GM19025 (cell line): ENCODE data around the gene MEX3D.

Experiments
- ATAC-seq: cut with Tn5 transposase; IDR thresholded peaks from one replicate; pipeline ENCODE4 v1.9.1; 2021; ENCODE audit warnings: mild to moderate bottlenecking, low read depth, moderate library complexity; ENCODE audit not compliant: unreplicated experiment

Gene MEX3D

DNA sequence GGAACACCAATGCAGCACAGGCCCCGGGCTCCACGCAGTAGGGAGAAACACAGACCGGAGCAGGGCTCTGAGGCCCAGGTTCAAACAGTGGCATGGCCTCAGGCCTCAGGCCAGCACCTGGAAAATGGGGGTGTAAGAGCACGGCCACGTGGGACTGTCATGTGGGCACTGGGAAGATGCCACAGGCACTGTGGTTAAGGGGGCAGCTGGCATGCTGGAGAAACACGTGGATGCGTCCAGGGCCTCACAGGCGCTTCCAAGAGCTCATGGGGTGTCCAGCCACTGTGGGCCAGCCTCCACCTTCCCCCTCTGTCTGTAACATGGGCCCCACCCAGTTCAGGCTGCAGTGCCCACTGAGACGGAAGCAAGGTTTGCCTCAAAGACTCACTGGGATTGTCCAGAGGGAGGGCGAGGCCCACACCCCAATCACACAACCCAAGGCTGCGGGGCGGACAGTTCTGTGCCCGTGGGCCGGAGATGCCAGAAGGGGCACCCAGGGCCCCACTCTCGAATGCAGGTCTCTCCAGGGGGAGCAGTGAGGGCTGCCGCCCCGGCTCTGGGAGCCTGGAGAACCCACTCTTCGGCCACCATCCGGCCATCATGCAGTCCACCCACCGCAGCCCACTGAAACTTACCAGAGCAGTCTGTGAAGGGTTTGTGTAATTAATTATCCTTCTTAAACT is 30.8 kb upstream of the MEX3D start:
- no peak for ATAC-seq

DNA sequence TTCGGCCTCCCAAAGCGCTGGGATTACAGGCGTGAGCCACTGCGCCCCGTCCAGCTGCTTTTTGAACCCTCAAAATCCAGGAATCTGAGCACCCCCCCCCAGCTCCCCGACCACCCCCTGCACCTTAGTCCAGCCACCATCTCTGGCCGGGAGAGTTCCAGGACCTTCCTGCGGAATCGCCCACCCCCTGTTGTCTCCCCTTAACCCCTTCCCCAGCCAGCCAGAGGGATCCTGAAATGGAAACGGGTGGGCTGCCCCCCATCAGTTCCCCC is 25.3 kb upstream of the MEX3D start:
- no peak for ATAC-seq

GRCh38 chr19:1592755-1593500 is 24.8 kb upstream of the MEX3D start, which contains the start of gene MBD3:
MBD3 (minus strand) TSS chr19:1592865; CDS start chr19:1592631, 234 bp downstream.
- peak; percentile 65 for ATAC-seq

GRCh38 chr19:1592024-1592754 is 24.1 kb upstream of the MEX3D start:
- peak; percentile 57 for ATAC-seq

- ATAC-seq = no peak
Observed at GRCh38 chr19:1591421-1592023, 23.4 kb upstream of the MEX3D start.

- no peak for ATAC-seq
Observed at GRCh38 chr19:1590641-1591397, 22.7 kb upstream of the MEX3D start.

- ATAC-seq = no peak
Observed at GRCh38 chr19:1587872-1588271, 19.7 kb upstream of the MEX3D start.

GRCh38 chr19:1585243-1585580 is 17.1 kb upstream of the MEX3D start:
- no peak for ATAC-seq

DNA sequence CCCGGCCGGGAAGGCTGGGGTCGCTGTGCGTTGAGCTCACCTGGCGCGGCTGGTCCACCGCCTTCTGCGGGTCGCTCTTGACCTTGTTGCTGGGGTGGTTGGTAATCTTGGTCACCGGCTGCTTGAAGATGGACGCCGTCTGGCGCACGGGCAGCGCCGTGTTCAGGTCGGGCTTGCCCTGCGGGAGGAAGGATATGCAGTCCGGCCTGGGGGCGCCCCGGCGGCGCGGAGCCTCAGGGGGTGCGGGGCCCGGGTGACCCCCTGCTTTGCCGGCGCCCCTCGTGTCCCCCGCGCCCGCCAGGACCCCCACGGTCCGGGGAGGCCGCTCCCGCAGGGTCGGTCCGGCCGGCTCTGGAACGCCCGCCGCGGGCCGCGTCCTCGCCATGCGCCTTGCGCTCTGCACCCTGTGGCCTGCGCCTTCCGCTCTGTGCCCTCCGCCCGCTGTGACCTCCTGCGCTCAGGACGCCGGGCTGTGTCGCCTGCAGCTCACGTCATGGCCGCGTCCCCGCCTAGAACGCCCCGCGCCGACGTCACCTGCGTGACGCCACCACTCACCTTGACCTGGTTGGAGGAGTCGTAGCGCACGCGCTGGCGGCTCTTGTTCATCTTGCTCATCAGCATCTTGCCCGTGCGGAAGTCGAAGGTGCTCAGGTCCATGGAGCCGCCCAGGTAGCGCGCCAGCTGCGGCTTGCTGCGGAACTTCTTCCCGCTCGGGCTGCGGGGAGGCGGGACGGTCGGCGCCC is 16.5 kb upstream of the MEX3D start:
- no peak for ATAC-seq

DNA sequence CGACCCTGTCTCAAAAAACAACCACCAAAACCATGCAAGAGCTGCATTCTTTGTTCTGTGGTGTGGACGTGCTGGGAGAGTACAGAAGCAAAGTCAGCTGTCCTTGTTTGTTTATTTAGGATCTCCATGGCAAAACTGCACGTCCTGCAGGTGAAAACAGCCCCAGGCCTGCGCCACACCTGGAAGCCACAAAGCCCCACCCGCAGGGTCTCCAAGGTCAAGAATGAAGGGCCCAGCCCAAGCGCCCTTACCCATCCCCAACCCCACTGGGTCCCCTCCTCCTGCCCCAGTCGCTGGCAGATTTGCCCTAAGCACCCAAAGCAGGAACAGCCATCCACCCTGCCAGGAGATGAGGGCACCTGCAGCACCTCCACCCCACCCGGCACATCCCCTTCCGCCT is 14.1 kb upstream of the MEX3D start:
- no peak for ATAC-seq

GRCh38 chr19:1580957-1581356 is 12.8 kb upstream of the MEX3D start:
- no peak for ATAC-seq

DNA sequence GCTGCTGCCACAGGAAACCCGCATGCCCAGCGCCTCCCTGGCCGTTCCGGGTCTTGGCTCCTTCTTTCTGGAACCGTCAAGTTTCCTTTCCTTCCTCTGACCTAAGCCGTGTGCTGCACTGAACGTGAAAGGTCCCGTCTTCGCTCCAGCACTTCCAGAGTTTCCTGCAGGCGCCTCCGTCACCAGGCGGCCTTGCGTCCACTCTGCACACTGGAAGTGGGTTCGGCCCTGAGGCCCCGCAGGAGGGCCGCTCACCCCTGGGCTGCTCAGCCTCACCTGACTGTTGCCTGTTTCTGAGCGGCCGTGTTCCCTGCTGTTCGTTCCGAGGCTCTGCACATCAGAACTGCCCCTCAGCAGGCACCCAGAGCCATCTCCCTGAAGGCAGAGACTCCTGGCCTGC is 12.3 kb upstream of the MEX3D start:
- ATAC-seq = no peak

GRCh38 chr19:1579222-1579621 is 11.1 kb upstream of the MEX3D start:
- ATAC-seq = no peak

GRCh38 chr19:1577929-1578618 is 9.9 kb upstream of the MEX3D start:
- no peak for ATAC-seq

GRCh38 chr19:1577090-1577928 is 9.2 kb upstream of the MEX3D start:
- ATAC-seq = no peak

- ATAC-seq = no peak
Observed at GRCh38 chr19:1576242-1577089, 8.3 kb upstream of the MEX3D start.

- no peak for ATAC-seq
Observed at GRCh38 chr19:1575323-1576241, 7.5 kb upstream of the MEX3D start.
